HG03432 (cell line): ENCODE measurements around the gene ATXN10.

Source experiments
- ATAC-seq: cut with Tn5 transposase; IDR thresholded peaks from one replicate; pipeline ENCODE4 v1.9.1; 2021; ENCODE audit warnings: mild to moderate bottlenecking, moderate library complexity; ENCODE audit not compliant: unreplicated experiment

Gene ATXN10

GRCh38 chr22:45888221-45889092, 216.8 kb downstream of the ATXN10 start:
- no peak for ATAC-seq

- no peak for ATAC-seq
These were observed 217.5 kb downstream of the ATXN10 start for GRCh38 chr22:45889093-45889538.

- no peak for ATAC-seq
These were observed 218.1 kb downstream of the ATXN10 start for GRCh38 chr22:45889539-45890350.

- ATAC-seq, result no peak
These were observed 218.7 kb downstream of the ATXN10 start for GRCh38 chr22:45890351-45890635.

GRCh38 chr22:45891021-45891421, 219.4 kb downstream of the ATXN10 start:
- no peak for ATAC-seq

GRCh38 chr22:45891471-45891995, 219.9 kb downstream of the ATXN10 start:
- ATAC-seq, result no peak

- no peak for ATAC-seq
These were observed 220.5 kb downstream of the ATXN10 start for GRCh38 chr22:45891996-45892621.

- ATAC-seq, result no peak
These were observed 221.2 kb downstream of the ATXN10 start for GRCh38 chr22:45892681-45893461.

GRCh38 chr22:45893516-45893915, 221.9 kb downstream of the ATXN10 start:
- no peak for ATAC-seq
